GM12875 (cell line): ENCODE data around the gene SNX9.

Experiments used
- H3K4me3 ChIP-seq: one replicate; pipeline ENCODE4 v1.5.1; 2011; ENCODE audit warnings: low read depth, low read length, control low read depth
- TF ChIP-seq, protein P1 (sequence below): IDR thresholded peaks from 2 replicates; pipeline ENCODE4 v1.5.1; 2011; ENCODE audit warnings: low read depth, mild to moderate bottlenecking, control low read depth, inconsistent platforms, low read length, moderate library complexity, borderline replicate concordance; ENCODE audit not compliant: insufficient read depth

Gene SNX9

DNA sequence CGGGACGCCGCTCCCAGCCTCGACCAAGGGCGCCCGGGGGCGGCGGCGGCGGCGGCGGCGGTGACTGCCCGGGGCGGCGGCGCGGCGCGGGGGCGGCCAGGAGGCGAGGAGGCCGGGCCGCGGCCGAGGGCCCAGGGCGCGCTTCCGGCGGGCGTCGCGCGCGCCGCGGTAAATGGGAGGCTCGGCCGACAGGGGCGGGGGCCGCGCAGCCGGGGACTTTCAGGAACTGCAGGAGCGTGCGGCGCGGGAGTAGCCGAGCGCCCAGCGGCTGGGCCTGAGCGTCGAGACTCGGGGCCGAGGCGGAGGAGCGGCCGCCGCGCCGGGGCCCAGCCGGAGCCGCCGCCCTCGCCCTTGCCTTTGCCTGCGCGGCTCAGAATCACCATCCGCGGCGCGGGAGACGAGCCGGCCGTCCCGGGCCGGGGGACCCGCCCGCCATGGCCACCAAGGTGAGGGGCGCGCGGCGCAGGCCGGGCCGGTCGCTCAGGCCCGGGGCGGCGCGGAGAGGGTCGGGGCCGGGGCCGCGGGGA, at the start of gene SNX9:
Gene SNX9, plus strand, starts transcription at position 246 of the 527 bp plus-strand sequence. Its CDS starts 189 bp downstream, at position 435.
- TF ChIP-seq, protein P1, sequence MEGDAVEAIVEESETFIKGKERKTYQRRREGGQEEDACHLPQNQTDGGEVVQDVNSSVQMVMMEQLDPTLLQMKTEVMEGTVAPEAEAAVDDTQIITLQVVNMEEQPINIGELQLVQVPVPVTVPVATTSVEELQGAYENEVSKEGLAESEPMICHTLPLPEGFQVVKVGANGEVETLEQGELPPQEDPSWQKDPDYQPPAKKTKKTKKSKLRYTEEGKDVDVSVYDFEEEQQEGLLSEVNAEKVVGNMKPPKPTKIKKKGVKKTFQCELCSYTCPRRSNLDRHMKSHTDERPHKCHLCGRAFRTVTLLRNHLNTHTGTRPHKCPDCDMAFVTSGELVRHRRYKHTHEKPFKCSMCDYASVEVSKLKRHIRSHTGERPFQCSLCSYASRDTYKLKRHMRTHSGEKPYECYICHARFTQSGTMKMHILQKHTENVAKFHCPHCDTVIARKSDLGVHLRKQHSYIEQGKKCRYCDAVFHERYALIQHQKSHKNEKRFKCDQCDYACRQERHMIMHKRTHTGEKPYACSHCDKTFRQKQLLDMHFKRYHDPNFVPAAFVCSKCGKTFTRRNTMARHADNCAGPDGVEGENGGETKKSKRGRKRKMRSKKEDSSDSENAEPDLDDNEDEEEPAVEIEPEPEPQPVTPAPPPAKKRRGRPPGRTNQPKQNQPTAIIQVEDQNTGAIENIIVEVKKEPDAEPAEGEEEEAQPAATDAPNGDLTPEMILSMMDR = no peak
- H3K4me3 ChIP-seq = peak within 1 kb of the TSS; percentile 63

GRCh38 chr6:157773248-157773773, 49.7 kb upstream of the SNX9 start:
- TF ChIP-seq, protein P1 = no peak
- H3K4me3 ChIP-seq = no peak overlapping the region

DNA sequence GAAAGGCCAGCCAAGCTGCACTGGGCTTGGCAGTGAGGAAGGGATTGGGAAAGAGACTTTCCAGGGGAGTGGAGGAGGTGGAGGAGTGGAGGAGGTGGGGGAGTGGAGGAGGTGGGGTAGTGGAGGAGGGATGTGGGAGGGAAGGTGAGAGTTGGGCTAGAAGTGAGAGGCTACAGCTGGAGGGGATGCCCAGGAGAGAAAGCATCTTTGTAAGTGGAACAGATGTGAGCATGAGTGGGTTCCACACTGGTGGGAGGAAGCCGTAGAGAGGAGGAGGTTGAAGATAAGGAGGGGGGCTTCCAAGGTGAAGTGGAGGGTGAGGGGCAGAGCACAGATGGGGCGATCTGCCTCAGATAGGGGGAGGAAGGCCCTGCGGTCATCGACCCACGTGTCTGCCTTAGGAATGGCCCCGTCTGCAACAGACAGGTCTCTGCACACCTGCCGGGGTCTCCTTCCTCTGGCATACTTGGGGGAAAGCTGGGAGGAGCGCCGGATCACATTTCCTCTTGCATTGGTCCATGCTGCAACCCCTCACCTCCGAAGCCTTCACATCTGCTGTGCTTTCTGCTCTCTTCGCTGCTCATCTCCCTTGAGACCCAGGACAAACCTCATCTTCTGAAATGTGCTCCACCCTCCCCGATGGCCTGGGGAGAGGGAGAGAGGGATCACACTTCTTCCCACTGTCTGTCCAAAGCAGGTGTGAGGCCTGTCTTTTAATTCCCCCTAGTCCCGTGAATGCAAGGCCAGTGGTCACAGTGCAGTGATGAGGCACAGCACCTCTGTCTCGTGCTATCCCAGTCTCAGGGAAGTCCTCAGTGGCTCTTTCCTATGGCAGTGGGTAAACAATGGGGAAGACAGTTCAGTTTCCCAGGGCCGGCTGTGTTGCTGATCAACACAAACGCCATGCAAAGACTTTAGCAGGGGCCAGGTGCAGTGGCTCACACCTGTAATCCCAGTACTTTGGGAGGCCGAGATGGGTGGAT, 48.6 kb upstream of the SNX9 start:
- TF ChIP-seq, protein P1 = no peak
- H3K4me3 ChIP-seq = no peak overlapping the region

DNA sequence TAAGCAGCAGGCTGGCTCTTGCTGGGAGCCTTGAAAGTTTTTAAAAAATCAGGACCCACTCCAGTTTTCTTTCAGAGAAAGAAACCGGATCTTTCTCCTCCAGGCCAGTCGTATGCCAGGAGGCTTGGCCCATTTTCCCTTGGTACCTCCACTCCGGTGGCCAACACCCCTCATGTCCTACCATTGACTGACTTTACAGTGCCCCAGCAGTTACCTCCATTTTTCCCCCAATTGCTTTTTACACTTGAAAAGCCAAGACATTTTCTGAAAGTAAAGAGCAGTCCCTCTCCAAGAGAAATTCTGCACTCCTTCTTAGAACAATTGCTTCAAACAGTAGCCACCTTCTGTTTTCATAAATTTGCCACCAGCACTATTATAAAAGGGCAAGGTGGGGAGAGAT, 47.7 kb upstream of the SNX9 start:
- H3K4me3 ChIP-seq = no peak overlapping the region
- TF ChIP-seq, protein P1 = no peak

GRCh38 chr6:157777344-157777743, 45.7 kb upstream of the SNX9 start:
- no peak overlapping the region for H3K4me3 ChIP-seq
- TF ChIP-seq, protein P1 = no peak

- H3K4me3 ChIP-seq = no peak overlapping the region
- TF ChIP-seq, protein P1 = no peak
These were observed 44.3 kb upstream of the SNX9 start for GRCh38 chr6:157778719-157779118.
